Gastroesophageal sphincter (tissue), 3 donors: ENCODE measurements around the gene BPIFB4.

Experiments
- CTCF ChIP-seq, 4 experiments: fragments of 200-600 bp in 2 of 4; fragments of 450-650 bp in 2 of 4; sonication (generic) in 1 of 4; IDR thresholded peaks; one replicate each; pipeline ENCODE4 v1.5.1; 2017 to 2019; ENCODE audit warnings: antibody characterized with exemption in 4 of 4, mild to moderate bottlenecking in 2 of 4, moderate library complexity in 2 of 4
- EP300 ChIP-seq: sonication (generic); formaldehyde crosslinking; IDR thresholded peaks from one replicate; pipeline ENCODE4 v1.6.1; 2017; ENCODE audit warnings: antibody characterized with exemption, mild to moderate bottlenecking
- POLR2A ChIP-seq, 2 donors: fragments of 450-650 bp; IDR thresholded peaks; one replicate each; pipeline ENCODE4 v1.6.1; 2017; ENCODE audit warnings: antibody characterized with exemption in 2 of 2, mild to moderate bottlenecking in 2 of 2, moderate library complexity in 1 of 2
- POLR2AphosphoS5 ChIP-seq: sonication (generic); formaldehyde crosslinking; IDR thresholded peaks from one replicate; pipeline ENCODE4 v1.6.1; 2017; ENCODE audit warnings: antibody characterized with exemption

GRCh38 chr20:33108661-33109060, 29.2 kb downstream of the BPIFB4 start:
- no peak for TF ChIP-seq CTCF (IDR thresholded peaks at IDR 0.05)
- no peak for TF ChIP-seq POLR2A (IDR thresholded peaks at IDR 0.05)
- TF ChIP-seq POLR2AphosphoS5: no peak
- TF ChIP-seq EP300: no peak
